IMR-90 (cell line): Measurements from ENCODE around the gene FGD5. TPM values are rescaled to one million over a fixed set of nuclear protein-coding genes. Genes with fewer than 3 reads are reported as not detected.

Experiments used
- ATAC-seq: fragments of 200-7000 bp; cut with Tn5 transposase; 2 replicates; pipeline ENCODE4 v1.9.1; 2020; ENCODE audit warnings: low read depth, mild to moderate bottlenecking, moderate library complexity
- BruUV-seq: library from RNA; stranded (reverse); fragments of 400-500 nt; replicated peaks from 2 replicates; lab custom pipeline; 2021; lab: Mats Ljungman, UMichigan
- CTCF ChIA-PET: fragments of 300-600 bp; formaldehyde crosslinking; extraction: SDS; loops from one replicate; lab custom pipeline; 2021; ENCODE audit warnings: antibody characterized with exemption; lab: Yijun Ruan, JAX
- POLR2A ChIA-PET: fragments of 300-600 bp; sonication (Branson Sonifier 250); formaldehyde crosslinking; loops from one replicate; lab custom pipeline; 2022; ENCODE audit warnings: antibody characterized with exemption; ENCODE audit not compliant: unreplicated experiment; lab: Charles Lee
- DNase-seq: peaks from one replicate; pipeline ENCODE4 v3.0.0; 2013
- H2AFZ ChIP-seq: replicated peaks from 2 replicates; pipeline ENCODE3; 2013; ENCODE audit warnings: low read length, mild to moderate bottlenecking; ENCODE audit not compliant: poor library complexity
- H2AK5ac ChIP-seq: 2 replicates; pipeline ENCODE4 v1.6.1; 2013; ENCODE audit warnings: low read depth, low read length, inconsistent platforms
- H2AK9ac ChIP-seq: replicated peaks from 2 replicates; pipeline ENCODE3; 2013; ENCODE audit warnings: mild to moderate bottlenecking, low read depth, low read length, moderate library complexity; ENCODE audit not compliant: poor library complexity
- H2BK120ac ChIP-seq: 2 replicates; pipeline ENCODE4 v1.6.1; 2013; ENCODE audit warnings: low read depth, low read length, inconsistent platforms
- H2BK15ac ChIP-seq: 3 replicates; pipeline ENCODE4 v1.6.1; 2013; ENCODE audit warnings: low read depth, low read length, inconsistent platforms
- H2BK20ac ChIP-seq: 2 replicates; pipeline ENCODE4 v1.6.1; 2013; ENCODE audit warnings: low read depth, mild to moderate bottlenecking, inconsistent platforms, low read length, moderate library complexity
- H2BK5ac ChIP-seq: 2 replicates; pipeline ENCODE4 v1.6.1; 2013; ENCODE audit warnings: mild to moderate bottlenecking, low read depth, low read length, inconsistent platforms; ENCODE audit not compliant: poor library complexity, severe bottlenecking
- H3K14ac ChIP-seq: replicated peaks from 2 replicates; pipeline ENCODE4 v1.6.1; 2013; ENCODE audit warnings: low read depth, low read length, inconsistent platforms
- H3K18ac ChIP-seq: 2 replicates; pipeline ENCODE4 v1.6.1; 2013; ENCODE audit warnings: low read depth, low read length, control low read depth
- H3K23ac ChIP-seq: 2 replicates; pipeline ENCODE4 v1.6.1; 2013; ENCODE audit warnings: low read depth, low read length, inconsistent platforms
- H3K27ac ChIP-seq: 2 replicates; pipeline ENCODE4 v1.5.1; 2013; ENCODE audit warnings: mild to moderate bottlenecking, control low read depth, low read length; ENCODE audit not compliant: insufficient read depth
- H3K27me3 ChIP-seq: 2 replicates; pipeline ENCODE4 v1.6.1; 2013; ENCODE audit warnings: low read length; ENCODE audit not compliant: control insufficient read depth, insufficient read depth
- H3K36me3 ChIP-seq: 2 replicates; pipeline ENCODE4 v1.6.1; 2013; ENCODE audit warnings: low read length, mixed read lengths; ENCODE audit not compliant: control insufficient read depth, insufficient read depth
- H3K4ac ChIP-seq: 2 replicates; pipeline ENCODE4 v1.6.1; 2013; ENCODE audit warnings: low read depth, low read length, inconsistent platforms
- H3K4me1 ChIP-seq: 2 replicates; pipeline ENCODE4 v1.6.1; 2013; ENCODE audit warnings: low read length, mixed read lengths; ENCODE audit not compliant: control insufficient read depth, insufficient read depth
- H3K4me2 ChIP-seq: 2 replicates; pipeline ENCODE4 v1.6.1; 2013; ENCODE audit warnings: low read depth, mild to moderate bottlenecking, control low read depth, low read length, moderate library complexity
- H3K4me3 ChIP-seq: 2 replicates; pipeline ENCODE4 v1.5.1; 2013; ENCODE audit warnings: low read depth, mild to moderate bottlenecking, control low read depth, low read length, moderate library complexity; ENCODE audit not compliant: insufficient read depth
- H3K56ac ChIP-seq: 2 replicates; pipeline ENCODE4 v1.6.1; 2013; ENCODE audit warnings: low read length, inconsistent platforms; ENCODE audit not compliant: insufficient read depth; ENCODE audit errors: extremely low read depth
- H3K79me1 ChIP-seq, 2 experiments: 2 replicates each; pipeline ENCODE4 v1.6.1; 2013; ENCODE audit warnings: low read length in 2 of 2, inconsistent platforms in 1 of 2, low read depth in 1 of 2
- H3K9ac ChIP-seq: 2 replicates; pipeline ENCODE4 v1.6.1; 2013; ENCODE audit warnings: low read depth, low read length, control low read depth
- H3K9me1 ChIP-seq: 2 replicates; pipeline ENCODE4 v1.6.1; 2013; ENCODE audit warnings: low read length, inconsistent platforms; ENCODE audit not compliant: insufficient read depth
- H3K9me3 ChIP-seq: 2 replicates; pipeline ENCODE4 v1.6.1; 2013; ENCODE audit warnings: low read length; ENCODE audit not compliant: control insufficient read depth, insufficient read depth
- H4K20me1 ChIP-seq: 2 replicates; pipeline ENCODE4 v1.6.1; 2013; ENCODE audit warnings: low read length, inconsistent platforms; ENCODE audit not compliant: insufficient read depth
- H4K5ac ChIP-seq: 2 replicates; pipeline ENCODE4 v1.6.1; 2013; ENCODE audit warnings: mild to moderate bottlenecking, low read depth, low read length, control low read depth
- H4K8ac ChIP-seq, 2 experiments: 2 replicates each; pipeline ENCODE4 v1.6.1; 2013; ENCODE audit warnings: low read depth in 2 of 2, low read length in 2 of 2, control low read depth in 1 of 2, inconsistent platforms in 1 of 2
- H4K91ac ChIP-seq: 2 replicates; pipeline ENCODE4 v1.6.1; 2013; ENCODE audit warnings: low read depth, low read length, inconsistent platforms; ENCODE audit not compliant: insufficient read depth
- MXI1 ChIP-seq: IDR thresholded peaks from 2 replicates; pipeline ENCODE4 v1.6.1; 2012; ENCODE audit warnings: low read depth, mild to moderate bottlenecking, low read length, moderate library complexity, borderline replicate concordance
- NFE2L2 ChIP-seq: fragments of 150-350 bp; IDR thresholded peaks from 2 replicates; pipeline ENCODE4 v1.6.1; 2016; ENCODE audit warnings: low read depth, mild to moderate bottlenecking, low read length
- RCOR1 ChIP-seq: IDR thresholded peaks from 2 replicates; pipeline ENCODE4 v1.6.1; 2012; ENCODE audit warnings: mild to moderate bottlenecking, low read length, improper control_type of control experiment; ENCODE audit not compliant: insufficient replicate concordance
- RFX5 ChIP-seq: IDR thresholded peaks from 2 replicates; pipeline ENCODE4 v1.8.0; 2012; ENCODE audit warnings: low read depth, mild to moderate bottlenecking, low read length, moderate library complexity
- USF2 ChIP-seq: fragments of 150-350 bp; IDR thresholded peaks from 2 replicates; pipeline ENCODE4 v1.6.1; 2017; ENCODE audit warnings: mild to moderate bottlenecking, antibody characterized with exemption, low read length, low read depth
- WGBS, 2 experiments: methylation state at CpG; one replicate each; pipeline versions ENCODE4 v1.1.5 to v1.1.7; 2013; ENCODE audit warnings: missing lambda C conversion rate in 2 of 2; ENCODE audit not compliant: insufficient read length in 1 of 2; ENCODE audit errors: extremely low coverage in 2 of 2; 5-methylcytosine and 5-hydroxymethylcytosine counted together
- dilution Hi-C: fragments of 300-500 bp; cut with HindIII; formaldehyde crosslinking; loops from one replicate; pipeline ENCODE4 v1.14.3; 2018; ENCODE audit warnings: low sequenced_read_pairs; ENCODE audit not compliant: unreplicated experiment
- in situ Hi-C: fragments of 300-500 bp; cut with MboI; formaldehyde crosslinking; loops from 3 replicates; pipeline ENCODE4 v1.14.3; 2019; ENCODE audit warnings: low sequenced_read_pairs, inconsistent platforms, mixed read lengths
- intact Hi-C: fragments of 100-400 bp; cut with micrococcal nuclease; formaldehyde crosslinking; loops from 2 replicates; pipeline ENCODE4 v1.10.0; 2022
- polyA plus RNA-seq, 3 experiments: library from polyadenylated mRNA; depleted of rRNA; stranded (reverse); fragments of >200 nt; gene quantifications; 2 replicates each; pipeline ENCODE4 v1.2.3, GENCODE V29; 2012; ENCODE audit warnings: low replicate concordance in 1 of 3
- total RNA-seq: library from RNA; depleted of rRNA; stranded (reverse); fragments of >200 nt; gene quantifications from 2 replicates; pipeline ENCODE4 v1.2.3, GENCODE V29; 2012

The FGD5 gene
- total and polyA plus RNA-seq, 2 of the 4 experiments (the other 2 are of a cell fraction) = not detected

- Histone ChIP-seq H2AK5ac (no peak overlapping the region), H2BK5ac (no peak overlapping the region), H3K9me1 (no peaks in the 10 kb centered on the region), H4K91ac (no peak overlapping the region), H4K20me1 (no peaks in the 10 kb centered on the region), H2BK20ac (no peak overlapping the region), H3K9ac (no peak overlapping the region), H3K4me2 (no peak overlapping the region), H3K36me3 (no peaks in the 10 kb centered on the region), H2AFZ (no peak overlapping the region), H2BK120ac (no peak overlapping the region), H2AK9ac (no peak overlapping the region), H3K27me3 (peaks cover 11% of the 10 kb centered on the region), H4K5ac (no peak overlapping the region), H3K56ac (no peak overlapping the region), H3K4me1 (no peaks in the 10 kb centered on the region), H3K18ac (no peak overlapping the region), H3K4ac (no peak overlapping the region), H4K8ac (no peak overlapping the region), H3K27ac (no peak overlapping the region), H3K79me1 (no peaks in the 10 kb centered on the region), H3K14ac (no peak overlapping the region), H2BK15ac (no peak overlapping the region), H3K23ac (no peak overlapping the region), H3K4me3 (no peak overlapping the region), H3K9me3 (no peaks in the 10 kb centered on the region)
- dilution Hi-C loops (no loop called here), in situ Hi-C loops (no loop called here), intact Hi-C loops (no loop called here)
- WGBS, 2 experiments = no CpG with 5 or more reads among the region's 8 CpGs
- TF ChIP-seq NFE2L2 = no peak
- no peak for TF ChIP-seq RFX5
- no peak for TF ChIP-seq RCOR1
- no peak for TF ChIP-seq USF2
- TF ChIP-seq MXI1 = no peak
- ATAC-seq (no peak), DNase-seq (no peak)
- no TSS peak for BruUV-seq
- CTCF ChIA-PET = no interaction called here
- POLR2A ChIA-PET = no interaction called here
Observed at GRCh38 chr3:14875411-14876175, 56.8 kb downstream of the FGD5 start.
